Esophagus muscularis mucosa (tissue), 4 donors: ENCODE results near the gene ARHGAP8. TPM values are rescaled to one million over a fixed set of nuclear protein-coding genes. Genes with fewer than 3 reads are reported as not detected.

ENCODE experiments used
- DNase-seq: peaks from one replicate; pipeline ENCODE4 v3.0.0-alpha.2; 2017; ENCODE audit errors: extremely low spot score
- H3K27ac ChIP-seq, 4 donors: fragments of 200-600 bp; sonication (generic); replicated peaks in 1 of 4; 1 replicate in 3 of 4; 2 replicates in 1 of 4; pipeline ENCODE4 v1.5.1; 2016 to 2019; ENCODE audit warnings: mild to moderate bottlenecking in 1 of 4
- H3K27me3 ChIP-seq, 4 donors: fragments of 200-600 bp; sonication (generic); one replicate each; pipeline versions ENCODE4 v1.5.1 to v1.6.0; 2016 to 2019
- H3K36me3 ChIP-seq, 4 donors: fragments of 200-600 bp; sonication (generic); one replicate each; pipeline ENCODE4 v1.5.1; 2016 to 2019
- H3K4me1 ChIP-seq, 4 donors: fragments of 200-600 bp; sonication (generic); one replicate each; pipeline ENCODE4 v1.5.1; 2016 to 2019
- H3K4me3 ChIP-seq, 4 donors: fragments of 200-600 bp; sonication (generic); 1 replicate in 2 of 4; 2 replicates in 2 of 4; pipeline ENCODE4 v1.5.1; 2016 to 2019; ENCODE audit warnings: mild to moderate bottlenecking in 4 of 4, moderate library complexity in 1 of 4
- H3K9me3 ChIP-seq, 4 donors: fragments of 200-600 bp; sonication (generic); 1 replicate in 3 of 4; 2 replicates in 1 of 4; pipeline ENCODE4 v1.5.1; 2016 to 2019
- EP300 ChIP-seq: sonication (generic); formaldehyde crosslinking; IDR thresholded peaks from one replicate; pipeline ENCODE4 v1.6.1; 2017; ENCODE audit warnings: antibody characterized with exemption
- POLR2A ChIP-seq: fragments of 450-650 bp; IDR thresholded peaks from one replicate; pipeline ENCODE4 v1.6.1; 2017; ENCODE audit warnings: antibody characterized with exemption, moderate library complexity, mild to moderate bottlenecking, low read depth
- POLR2AphosphoS5 ChIP-seq, 2 donors: sonication (generic); formaldehyde crosslinking; IDR thresholded peaks; one replicate each; pipeline ENCODE4 v1.6.1; 2017; ENCODE audit warnings: antibody characterized with exemption in 2 of 2
- WGBS: methylation state at CpG from one replicate; pipeline ENCODE4 v1.1.5; 2018; 5-methylcytosine and 5-hydroxymethylcytosine counted together
- intact Hi-C: fragments of 100-400 bp; cut with DNase I; formaldehyde crosslinking; loops from one replicate; pipeline ENCODE4 v1.15.1; 2023
- total RNA-seq, 4 donors: library from RNA; depleted of rRNA; stranded (reverse); fragments of >200 nt; gene quantifications; one replicate each; pipeline versions ENCODE4 v1.1.0 to v1.2.1, GENCODE V29; 2016
- TF ChIP-seq, protein P1 (sequence below), 3 experiments: fragments of 200-600 bp in 2 of 3; fragments of 450-650 bp in 1 of 3; sonication (generic) in 2 of 3; IDR thresholded peaks; one replicate each; pipeline ENCODE4 v1.5.1; 2017 to 2019; ENCODE audit warnings: antibody characterized with exemption in 3 of 3, mild to moderate bottlenecking in 2 of 3, moderate library complexity in 1 of 3

The ARHGAP8 gene
- total RNA-seq, 4 donors from 2014 or later, result 0.33 to 0.58 TPM; not detected in 2

DNA sequence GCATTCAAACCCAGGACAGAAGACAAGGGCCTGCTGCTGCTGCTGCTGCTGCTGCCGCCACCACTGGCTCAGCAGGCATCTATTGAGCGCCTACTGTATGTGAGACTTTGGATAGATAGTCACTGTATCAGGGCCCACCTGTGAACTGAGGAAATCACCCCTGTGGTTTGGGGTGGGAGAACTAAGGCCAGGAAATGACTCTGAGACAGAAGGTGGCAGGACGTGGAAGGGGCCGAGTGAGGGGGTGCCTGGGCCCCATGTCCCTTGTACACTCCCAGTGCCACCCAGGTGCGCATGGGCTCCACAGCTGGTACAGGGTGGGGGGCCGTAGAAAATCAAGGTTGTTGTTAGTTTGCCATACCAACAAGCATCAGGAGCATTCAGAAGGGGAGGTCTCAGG is 50.6 kb downstream of the ARHGAP8 start:
- Histone ChIP-seq H3K4me1 (no peaks in the 10 kb centered on the region), H3K27ac (no peak overlapping the region), H3K27me3 (peaks cover 0 to 66% (median 2%) of the 10 kb centered on the region in 4 donors), H3K9me3 (no peaks in the 10 kb centered on the region), H3K4me3 (no peak overlapping the region), H3K36me3 (no peaks in the 10 kb centered on the region)
- TF ChIP-seq EP300 (no peak), POLR2A (no peak), POLR2AphosphoS5 (IDR thresholded peaks at IDR 0.05) (no peak)
- TF ChIP-seq, protein P1, sequence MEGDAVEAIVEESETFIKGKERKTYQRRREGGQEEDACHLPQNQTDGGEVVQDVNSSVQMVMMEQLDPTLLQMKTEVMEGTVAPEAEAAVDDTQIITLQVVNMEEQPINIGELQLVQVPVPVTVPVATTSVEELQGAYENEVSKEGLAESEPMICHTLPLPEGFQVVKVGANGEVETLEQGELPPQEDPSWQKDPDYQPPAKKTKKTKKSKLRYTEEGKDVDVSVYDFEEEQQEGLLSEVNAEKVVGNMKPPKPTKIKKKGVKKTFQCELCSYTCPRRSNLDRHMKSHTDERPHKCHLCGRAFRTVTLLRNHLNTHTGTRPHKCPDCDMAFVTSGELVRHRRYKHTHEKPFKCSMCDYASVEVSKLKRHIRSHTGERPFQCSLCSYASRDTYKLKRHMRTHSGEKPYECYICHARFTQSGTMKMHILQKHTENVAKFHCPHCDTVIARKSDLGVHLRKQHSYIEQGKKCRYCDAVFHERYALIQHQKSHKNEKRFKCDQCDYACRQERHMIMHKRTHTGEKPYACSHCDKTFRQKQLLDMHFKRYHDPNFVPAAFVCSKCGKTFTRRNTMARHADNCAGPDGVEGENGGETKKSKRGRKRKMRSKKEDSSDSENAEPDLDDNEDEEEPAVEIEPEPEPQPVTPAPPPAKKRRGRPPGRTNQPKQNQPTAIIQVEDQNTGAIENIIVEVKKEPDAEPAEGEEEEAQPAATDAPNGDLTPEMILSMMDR (IDR thresholded peaks at IDR 0.05), result no peak
- intact Hi-C loops, result no loop called here
- no peak for DNase-seq
- WGBS, result 63% methylated on average over 4 of the region's 6 CpGs

DNA sequence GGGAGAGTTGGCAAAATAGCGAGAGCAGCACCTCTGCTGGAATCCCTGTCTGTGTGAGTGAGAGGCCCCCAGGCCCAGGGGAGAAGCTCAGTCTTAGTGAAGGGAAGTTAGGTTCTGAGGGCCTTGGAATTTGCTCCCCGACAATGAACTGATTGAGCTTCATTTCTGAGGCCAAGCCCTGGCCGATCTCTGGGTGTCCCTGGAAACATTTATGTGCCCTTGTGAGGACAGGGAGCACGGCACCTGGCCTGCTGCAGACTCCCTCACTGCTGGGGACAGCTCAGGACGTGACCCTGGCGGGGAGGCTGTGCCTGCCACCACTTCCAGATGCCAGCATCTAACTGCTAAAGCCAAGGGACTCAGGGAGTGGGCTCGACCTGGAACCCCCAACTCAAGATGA is 52.0 kb downstream of the ARHGAP8 start:
- H3K27me3 ChIP-seq, result peaks cover 0 to 52% (median 2%) of the 10 kb centered on the region in 4 donors

DNA sequence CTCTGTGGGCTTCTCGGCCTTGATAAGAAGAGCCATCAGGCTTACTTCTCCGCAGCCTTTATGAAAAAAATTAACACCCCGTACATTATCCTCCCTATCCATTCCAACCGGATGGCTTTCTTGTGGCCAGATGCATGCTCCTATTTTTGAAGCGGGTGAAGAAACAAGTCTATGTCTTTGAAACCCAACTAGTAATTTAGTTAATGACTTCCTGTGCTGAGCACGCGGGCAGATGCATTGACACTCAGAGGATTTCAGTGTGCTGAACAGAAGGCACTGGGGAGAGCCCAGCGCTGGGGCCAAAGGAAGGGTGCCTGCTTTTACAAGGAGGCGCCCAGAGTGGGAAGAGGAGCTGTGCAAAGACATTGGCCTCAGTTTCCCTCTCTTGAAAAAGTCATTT is 53.3 kb downstream of the ARHGAP8 start:
- TF ChIP-seq POLR2AphosphoS5 (IDR thresholded peaks at IDR 0.05) (no peak), EP300 (no peak), POLR2A (no peak)
- TF ChIP-seq, protein P1 (IDR thresholded peaks at IDR 0.05), result no peak
- no peak for DNase-seq
- no peaks in the 10 kb centered on the region for H3K4me1 ChIP-seq
- intact Hi-C loops, result no loop called here
- no peaks in the 10 kb centered on the region for H3K36me3 ChIP-seq
- WGBS, result 89% methylated on average over 8 of the region's 9 CpGs
- no peaks in the 10 kb centered on the region for H3K9me3 ChIP-seq
- peaks cover 0 to 49% (median 2%) of the 10 kb centered on the region in 4 donors for H3K27me3 ChIP-seq
- H3K27ac ChIP-seq, result no peak overlapping the region
- no peak overlapping the region for H3K4me3 ChIP-seq

More for the DNA sequence above, 52.0 kb downstream of the ARHGAP8 start:
- H3K9me3 ChIP-seq, result no peaks in the 10 kb centered on the region
- H3K27ac ChIP-seq, result no peak overlapping the region
- H3K36me3 ChIP-seq, result no peaks in the 10 kb centered on the region
- DNase-seq, result no peak
- TF ChIP-seq POLR2A (no peak), EP300 (no peak), POLR2AphosphoS5 (IDR thresholded peaks at IDR 0.05) (no peak)
- TF ChIP-seq, protein P1 (IDR thresholded peaks at IDR 0.05), result no peak
- intact Hi-C loops, result no loop called here
- H3K4me3 ChIP-seq, result no peak overlapping the region
- no peaks in the 10 kb centered on the region for H3K4me1 ChIP-seq
- 83% methylated on average over 3 of the region's 7 CpGs for WGBS

DNA sequence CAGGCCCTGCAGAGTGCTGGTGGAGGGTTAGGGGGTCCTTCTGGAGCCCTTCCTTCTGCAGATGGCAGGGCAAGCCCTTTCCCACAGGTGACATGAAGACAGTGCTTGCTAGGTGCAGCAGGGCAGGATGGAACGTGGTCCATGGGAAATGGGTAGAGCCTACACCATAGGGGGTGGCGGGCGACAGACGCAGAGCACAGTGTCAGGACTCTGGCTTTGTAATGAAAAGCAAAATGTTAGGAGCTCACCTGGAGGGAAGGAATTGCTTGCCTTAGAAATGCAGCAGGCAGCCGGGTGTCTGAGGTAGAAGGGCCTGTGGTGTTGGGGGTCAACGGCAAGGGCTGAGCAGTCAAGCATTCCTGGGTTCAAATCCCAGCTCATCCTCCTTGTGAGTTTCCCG is 54.9 kb downstream of the ARHGAP8 start:
- no peak for DNase-seq
- no peaks in the 10 kb centered on the region for H3K4me1 ChIP-seq
- H3K36me3 ChIP-seq, result no peaks in the 10 kb centered on the region
- no peak overlapping the region for H3K27ac ChIP-seq
- H3K4me3 ChIP-seq, result no peak overlapping the region
- intact Hi-C loops, result no loop called here
- peaks cover 0 to 51% (median 0%) of the 10 kb centered on the region in 4 donors for H3K27me3 ChIP-seq
- TF ChIP-seq POLR2AphosphoS5 (IDR thresholded peaks at IDR 0.05) (no peak), POLR2A (no peak), EP300 (no peak)
- TF ChIP-seq, protein P1 (IDR thresholded peaks at IDR 0.05), result no peak
- 78% methylated on average over 7 of the region's 7 CpGs for WGBS
- no peaks in the 10 kb centered on the region for H3K9me3 ChIP-seq
